ENCODE measurements around the gene DUSP15. TPM values are rescaled to one million over a fixed set of nuclear protein-coding genes. Genes with fewer than 3 reads are reported as not detected.

The DUSP15 gene
- total and polyA plus RNA-seq, 2 of the 8 experiments (the other 6 are each of a cell fraction or from before 2014, with no cell fraction given): 0.91 to 3.2 TPM

DNA sequence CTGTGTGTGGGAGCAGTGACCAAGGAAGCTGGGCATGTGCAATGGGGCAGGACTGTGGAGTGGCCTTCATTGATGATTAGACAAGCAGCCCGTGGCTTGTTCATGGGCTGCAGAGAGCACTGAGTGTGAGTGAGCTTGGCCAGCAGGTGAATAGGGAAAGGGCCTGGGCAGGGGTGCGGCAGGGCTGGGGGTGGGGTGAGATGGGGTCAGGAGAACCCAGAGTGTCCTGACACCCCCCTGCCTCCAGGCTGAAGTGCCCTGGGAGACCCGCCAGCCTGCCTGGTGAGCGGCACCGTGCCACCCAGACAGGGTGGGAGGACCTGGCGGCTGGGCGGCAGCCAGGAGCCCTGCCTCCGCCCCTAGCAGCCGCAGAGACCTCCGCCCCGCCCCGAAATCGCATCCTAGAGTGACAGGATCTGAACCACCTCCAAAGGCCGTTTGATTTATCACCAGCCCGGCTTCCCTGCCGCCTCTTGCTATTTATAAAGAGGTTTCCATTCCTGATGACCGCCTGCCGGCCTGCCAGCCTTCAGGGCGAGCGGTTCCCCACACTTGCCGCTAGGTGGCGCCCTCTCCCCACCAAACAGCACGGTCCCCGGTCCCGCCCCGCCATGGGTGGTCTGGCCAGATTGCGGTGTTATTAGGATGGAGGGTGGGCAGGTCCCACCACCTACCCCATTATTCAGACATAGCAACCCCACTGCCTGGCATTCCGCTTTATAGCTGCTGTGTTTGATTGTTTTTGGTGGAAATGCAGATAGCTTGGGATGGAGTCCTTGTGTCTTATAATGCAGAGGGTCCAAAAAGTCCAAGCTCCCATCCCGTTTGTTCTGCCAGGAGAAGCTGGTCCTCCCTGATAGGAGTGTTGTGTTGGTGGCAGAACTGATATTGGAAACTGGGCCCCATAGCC is 47.7 kb downstream of the DUSP15 start (continued):
- TF ChIP-seq KDM1A (IDR thresholded peaks at IDR 0.05; ENCODE audit: borderline replicate concordance, low read length) (peak; percentile 75; the same call in 1 of the 2 replicates), TAF1 (IDR thresholded peaks at IDR 0.05; ENCODE audit: low read depth, low read length) (no peak), JUND (IDR thresholded peaks at IDR 0.05; ENCODE audit: low read length) (peak; percentile 52; the same call in 1 of the 2 replicates), SIN3A (conservative IDR thresholded peaks at IDR 0.05 in 1 of 2, IDR thresholded peaks at IDR 0.05 in 1 of 2; ENCODE audit: low read depth in 1 of 2, low read length in 2 of 2) (peak in 1 of 2 experiments; percentile 59; a peak in 1 of 4 replicates), TEAD4 (IDR thresholded peaks at IDR 0.05; ENCODE audit: low read depth, low read length) (no peak; the same call in 1 of the 2 replicates), RNF2 (IDR thresholded peaks at IDR 0.05; ENCODE audit: borderline replicate concordance, low read depth, low read length, missing control alignments, poor library complexity, severe bottlenecking) (no peak), POLR2AphosphoS5 (IDR thresholded peaks at IDR 0.05; ENCODE audit: low read depth, low read length) (no peak), YY1 (IDR thresholded peaks at IDR 0.05; ENCODE audit: low read depth, low read length) (peak; percentile 65), CBX8 (IDR thresholded peaks at IDR 0.05; ENCODE audit: borderline replicate concordance, low read depth, low read length) (no peak), RAD21 (IDR thresholded peaks at IDR 0.05 in 1 of 2, conservative IDR thresholded peaks at IDR 0.05 in 1 of 2; ENCODE audit: low read depth in 2 of 2, low read length in 2 of 2) (peak; percentile 100), TBP (IDR thresholded peaks at IDR 0.05; ENCODE audit: low read depth, low read length) (peak; percentile 65; the same call in 1 of the 2 replicates), EP300 (IDR thresholded peaks at IDR 0.05; ENCODE audit: borderline replicate concordance in 1 of 2, low read depth in 2 of 2, low read length in 2 of 2) (peak in 1 of 2 experiments; percentile 83; a peak in 1 of 3 replicates), RBBP5 (IDR thresholded peaks at IDR 0.05; ENCODE audit: borderline replicate concordance, low read depth, low read length) (no peak), SP1 (IDR thresholded peaks at IDR 0.05; ENCODE audit: low read depth, low read length) (0 out of 2 replicates have a peak, but pooled peaks have one; percentile 16), GABPA (IDR thresholded peaks at IDR 0.05; ENCODE audit: borderline replicate concordance, insufficient read depth, low read length) (peak; percentile 42; the same call in 1 of the 2 replicates)
- TF ChIP-seq, protein P1, sequence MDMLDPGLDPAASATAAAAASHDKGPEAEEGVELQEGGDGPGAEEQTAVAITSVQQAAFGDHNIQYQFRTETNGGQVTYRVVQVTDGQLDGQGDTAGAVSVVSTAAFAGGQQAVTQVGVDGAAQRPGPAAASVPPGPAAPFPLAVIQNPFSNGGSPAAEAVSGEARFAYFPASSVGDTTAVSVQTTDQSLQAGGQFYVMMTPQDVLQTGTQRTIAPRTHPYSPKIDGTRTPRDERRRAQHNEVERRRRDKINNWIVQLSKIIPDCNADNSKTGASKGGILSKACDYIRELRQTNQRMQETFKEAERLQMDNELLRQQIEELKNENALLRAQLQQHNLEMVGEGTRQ (IDR thresholded peaks at IDR 0.05; ENCODE audit: low read length): 0 out of 2 replicates have a peak, but pooled peaks have one; percentile 33
- TF ChIP-seq, protein P2, sequence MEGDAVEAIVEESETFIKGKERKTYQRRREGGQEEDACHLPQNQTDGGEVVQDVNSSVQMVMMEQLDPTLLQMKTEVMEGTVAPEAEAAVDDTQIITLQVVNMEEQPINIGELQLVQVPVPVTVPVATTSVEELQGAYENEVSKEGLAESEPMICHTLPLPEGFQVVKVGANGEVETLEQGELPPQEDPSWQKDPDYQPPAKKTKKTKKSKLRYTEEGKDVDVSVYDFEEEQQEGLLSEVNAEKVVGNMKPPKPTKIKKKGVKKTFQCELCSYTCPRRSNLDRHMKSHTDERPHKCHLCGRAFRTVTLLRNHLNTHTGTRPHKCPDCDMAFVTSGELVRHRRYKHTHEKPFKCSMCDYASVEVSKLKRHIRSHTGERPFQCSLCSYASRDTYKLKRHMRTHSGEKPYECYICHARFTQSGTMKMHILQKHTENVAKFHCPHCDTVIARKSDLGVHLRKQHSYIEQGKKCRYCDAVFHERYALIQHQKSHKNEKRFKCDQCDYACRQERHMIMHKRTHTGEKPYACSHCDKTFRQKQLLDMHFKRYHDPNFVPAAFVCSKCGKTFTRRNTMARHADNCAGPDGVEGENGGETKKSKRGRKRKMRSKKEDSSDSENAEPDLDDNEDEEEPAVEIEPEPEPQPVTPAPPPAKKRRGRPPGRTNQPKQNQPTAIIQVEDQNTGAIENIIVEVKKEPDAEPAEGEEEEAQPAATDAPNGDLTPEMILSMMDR (IDR thresholded peaks at IDR 0.05; ENCODE audit: control extremely low read depth in 1 of 3, insufficient read depth in 1 of 3, low read depth in 1 of 3, low read length in 3 of 3): peak; percentile 97 to 100 (median 98)

Data from H1 (cell line).